Activated CD4-positive, CD25-positive, alpha-beta regulatory T cell treated with anti-CD3 and anti-CD28 coated beads, Interleukin-2, amount 50 U/mL, for 24 hours (primary cell): ENCODE data around the gene ZBTB17.
"Not testable (repeated sequence)": the region's sequence is repeated elsewhere in the genome, so short reads cannot be mapped to it uniquely, and the experiment has no call there.

ENCODE experiments used
- ATAC-seq, 2 donors: fragments of 150-1000 bp; cut with Tn5 transposase; one replicate each; pipeline ENCODE4 v1.10.0; 2021; ENCODE audit warnings: mild to moderate bottlenecking in 1 of 2, moderate library complexity in 1 of 2

Gene ZBTB17

GRCh38 chr1:15934211-15935055 lies 41.5 kb downstream of the ZBTB17 start:
- no peak for ATAC-seq

- no peak for ATAC-seq
Measured at GRCh38 chr1:15933684-15934083, 42.2 kb downstream of the ZBTB17 start.

- no peak for ATAC-seq
Measured at GRCh38 chr1:15932612-15933011, 43.3 kb downstream of the ZBTB17 start.

GRCh38 chr1:15931884-15932283 lies 44.0 kb downstream of the ZBTB17 start:
- ATAC-seq: no peak

GRCh38 chr1:15931401-15931800 lies 44.5 kb downstream of the ZBTB17 start:
- ATAC-seq: no peak

- ATAC-seq: no peak
Measured at GRCh38 chr1:15928971-15929965, 46.6 kb downstream of the ZBTB17 start.

GRCh38 chr1:15926448-15926847 lies 49.5 kb downstream of the ZBTB17 start:
- ATAC-seq: not testable (repeated sequence)

- no peak for ATAC-seq
Measured at GRCh38 chr1:15923241-15923640, 52.7 kb downstream of the ZBTB17 start.

- ATAC-seq: peak; percentile 96 to 99
Measured at GRCh38 chr1:15918962-15919715, 56.8 kb downstream of the ZBTB17 start.

GRCh38 chr1:15916916-15917315 lies 59.0 kb downstream of the ZBTB17 start:
- no peak for ATAC-seq

- ATAC-seq: no peak
Measured at GRCh38 chr1:15916417-15916816, 59.5 kb downstream of the ZBTB17 start.

- no peak for ATAC-seq
Measured at GRCh38 chr1:15915991-15916390, 59.9 kb downstream of the ZBTB17 start.

GRCh38 chr1:15913607-15914006 lies 62.3 kb downstream of the ZBTB17 start:
- ATAC-seq: not testable (repeated sequence)

GRCh38 chr1:15911927-15912326 lies 64.0 kb downstream of the ZBTB17 start:
- no peak for ATAC-seq

GRCh38 chr1:15911141-15911540 lies 64.8 kb downstream of the ZBTB17 start:
- no peak for ATAC-seq

GRCh38 chr1:15908597-15908996 lies 67.3 kb downstream of the ZBTB17 start:
- ATAC-seq: no peak

- no peak for ATAC-seq
Measured at GRCh38 chr1:15902882-15903281, 73.0 kb downstream of the ZBTB17 start.

GRCh38 chr1:15900662-15901279 lies 75.1 kb downstream of the ZBTB17 start:
- ATAC-seq: no peak

- ATAC-seq: no peak
Measured at GRCh38 chr1:15899266-15899665, 76.6 kb downstream of the ZBTB17 start.

GRCh38 chr1:15896841-15897610 lies 78.9 kb downstream of the ZBTB17 start:
- not testable (repeated sequence) for ATAC-seq

- ATAC-seq: no peak
Measured at GRCh38 chr1:15895233-15895632, 80.7 kb downstream of the ZBTB17 start.
